GM23248 (cell line): ENCODE results near the gene GINM1. TPM values are rescaled to one million over a fixed set of nuclear protein-coding genes. Genes with fewer than 3 reads are reported as not detected.

Source experiments
- DNase-seq: peaks from one replicate; pipeline ENCODE4 v3.0.0-alpha.2; 2015
- H2AFZ ChIP-seq: fragments of 200-600 bp; sonication (generic); 2 replicates; pipeline ENCODE4 v1.6.1; 2016; ENCODE audit warnings: antibody characterized with exemption
- H3F3A ChIP-seq: fragments of 200-600 bp; sonication (generic); 2 replicates; pipeline ENCODE4 v1.6.1; 2016; ENCODE audit warnings: mild to moderate bottlenecking, antibody characterized with exemption, mixed run types; ENCODE audit not compliant: insufficient read depth
- H3K27ac ChIP-seq: fragments of 200-600 bp; sonication (generic); 2 replicates; pipeline ENCODE4 v1.5.1; 2016; ENCODE audit warnings: mild to moderate bottlenecking
- H3K27me3 ChIP-seq: fragments of 200-600 bp; sonication (generic); replicated peaks from 2 replicates; pipeline ENCODE4 v1.6.1; 2016; ENCODE audit warnings: mild to moderate bottlenecking; ENCODE audit not compliant: insufficient read depth
- H3K36me3 ChIP-seq: fragments of 200-600 bp; sonication (generic); 2 replicates; pipeline ENCODE4 v1.6.1; 2016; ENCODE audit warnings: low read depth, mild to moderate bottlenecking
- H3K4me1 ChIP-seq: fragments of 200-600 bp; sonication (generic); 2 replicates; pipeline ENCODE4 v1.6.1; 2016; ENCODE audit warnings: mild to moderate bottlenecking; ENCODE audit not compliant: insufficient read depth
- H3K4me2 ChIP-seq: fragments of 200-600 bp; sonication (generic); one replicate; pipeline ENCODE4 v1.6.1; 2016; ENCODE audit warnings: mild to moderate bottlenecking; ENCODE audit not compliant: unreplicated experiment
- H3K4me3 ChIP-seq: fragments of 200-600 bp; sonication (generic); 2 replicates; pipeline ENCODE4 v1.5.1; 2016; ENCODE audit warnings: mild to moderate bottlenecking
- H3K79me2 ChIP-seq: fragments of 200-600 bp; sonication (generic); 2 replicates; pipeline ENCODE4 v1.6.1; 2016; ENCODE audit warnings: mild to moderate bottlenecking; ENCODE audit not compliant: insufficient read depth
- H3K9ac ChIP-seq: fragments of 200-600 bp; sonication (generic); 2 replicates; pipeline ENCODE4 v1.6.1; 2016; ENCODE audit warnings: mild to moderate bottlenecking
- H3K9me2 ChIP-seq: fragments of 200-600 bp; sonication (generic); 2 replicates; pipeline ENCODE4 v1.6.1; 2016; ENCODE audit warnings: mixed run types, mild to moderate bottlenecking, moderate library complexity; ENCODE audit not compliant: insufficient read depth
- H3K9me3 ChIP-seq: fragments of 200-600 bp; sonication (generic); one replicate; pipeline ENCODE4 v1.6.1; 2017; ENCODE audit warnings: low read depth
- H4K20me1 ChIP-seq: fragments of 200-600 bp; sonication (generic); 2 replicates; pipeline ENCODE4 v1.6.0; 2016; ENCODE audit not compliant: insufficient read depth
- EZH2 ChIP-seq: fragments of 200-600 bp; sonication (generic); IDR thresholded peaks from 2 replicates; pipeline ENCODE4 v1.6.1; 2018; ENCODE audit warnings: antibody characterized with exemption, mild to moderate bottlenecking; ENCODE audit not compliant: insufficient read depth, poor library complexity, severe bottlenecking
- EZH2phosphoT487 ChIP-seq: fragments of 200-600 bp; sonication (generic); IDR thresholded peaks from 2 replicates; pipeline ENCODE4 v1.6.1; 2018; ENCODE audit warnings: antibody characterized with exemption, moderate library complexity, mild to moderate bottlenecking, low read depth; ENCODE audit not compliant: insufficient read depth
- WGBS, 2 experiments: methylation state at CpG; one replicate each; pipeline ENCODE4 v1.1.6; 2015 to 2017; ENCODE audit warnings: low lambda C conversion rate in 2 of 2, low coverage in 1 of 2; ENCODE audit errors: missing lambda C conversion rate in 2 of 2; 5-methylcytosine and 5-hydroxymethylcytosine counted together
- in situ Hi-C: fragments of 300-500 bp; cut with MboI; formaldehyde crosslinking; loops from 2 replicates; pipeline ENCODE4 v1.15.0; 2020
- polyA plus RNA-seq: library from polyadenylated mRNA; unstranded; fragments of >200 nt; fragmentation: Nextera tagmentation; extraction: Ambion mirVana; gene quantifications from 2 replicates; pipeline ENCODE4 v1.2.1, GENCODE V29; 2016
- total RNA-seq: library from RNA; depleted of rRNA; stranded (reverse); fragments of >200 nt; shearing (Covaris generic); gene quantifications from 2 replicates; pipeline ENCODE4 v1.2.3, GENCODE V29; 2014

GINM1 gene
- total and polyA plus RNA-seq, 2 experiments from 2014 or later = 83.1 to 98.7 TPM

DNA sequence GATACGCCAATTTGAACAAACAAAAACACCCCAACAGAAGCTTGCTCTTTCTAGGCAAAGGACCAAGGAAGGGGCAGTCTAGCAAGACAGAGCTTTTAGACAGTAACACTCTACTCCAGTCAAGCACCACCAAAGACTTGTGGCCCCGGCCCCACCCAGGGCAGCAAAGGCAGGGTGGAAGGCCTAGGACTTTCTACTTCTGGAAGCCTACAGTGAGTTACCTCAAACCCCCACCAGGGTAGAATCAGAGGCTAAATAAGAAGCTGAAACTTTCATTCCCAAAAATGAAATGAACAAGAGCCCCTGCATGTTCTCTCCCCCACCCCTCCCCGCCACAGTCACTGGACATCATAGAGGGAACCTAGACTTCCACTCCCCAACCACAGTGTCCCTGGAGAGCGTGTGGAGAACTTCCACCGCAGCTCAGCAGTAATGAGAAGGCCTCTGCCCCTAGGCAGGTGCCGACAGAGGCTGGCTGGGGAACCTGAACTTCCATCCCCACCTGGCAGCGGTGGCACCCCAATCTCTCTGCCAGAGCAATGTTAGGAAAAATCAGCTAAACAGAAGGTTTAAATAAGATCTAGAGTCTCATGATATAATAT lies 42.3 kb downstream of the GINM1 start:
- no peaks in the 10 kb centered on the region for H3K27me3 ChIP-seq
- 93 to 97% methylated on average over 6 to 7 of the region's 7 CpGs for WGBS, 2 experiments
- H3K4me3 ChIP-seq = no peak overlapping the region
- peaks cover 42% of the 10 kb centered on the region for H3K79me2 ChIP-seq
- H3K36me3 ChIP-seq = peaks cover 3% of the 10 kb centered on the region; the same call in 1 of the 2 replicates
- H3K9me3 ChIP-seq = no peaks in the 10 kb centered on the region
- no peak overlapping the region for H3K9ac ChIP-seq
- no peaks in the 10 kb centered on the region for H3K9me2 ChIP-seq
- DNase-seq = no peak
- no peak for TF ChIP-seq EZH2phosphoT487
- TF ChIP-seq EZH2 = no peak
- H3F3A ChIP-seq = no peaks in the 10 kb centered on the region
- H3K4me2 ChIP-seq = no peak overlapping the region
- H3K4me1 ChIP-seq = no peaks in the 10 kb centered on the region
- H3K27ac ChIP-seq = no peak overlapping the region
- in situ Hi-C loops = no loop called here
- 0 out of 2 replicates have a peak, but pooled peaks cover 3% of the 10 kb centered on the region for H4K20me1 ChIP-seq
- no peak overlapping the region for H2AFZ ChIP-seq

- no peak overlapping the region for H3K27ac ChIP-seq
- no peak overlapping the region for H3K4me3 ChIP-seq
- H2AFZ ChIP-seq = no peak overlapping the region
- no peaks in the 10 kb centered on the region for H3K27me3 ChIP-seq
- H4K20me1 ChIP-seq = 0 out of 2 replicates have a peak, but pooled peaks cover 4% of the 10 kb centered on the region
- H3K4me2 ChIP-seq = no peak overlapping the region
- peak; percentile 31 for DNase-seq
- no peaks in the 10 kb centered on the region for H3K9me3 ChIP-seq
- no peak overlapping the region for H3K9ac ChIP-seq
- H3K4me1 ChIP-seq = no peaks in the 10 kb centered on the region
- TF ChIP-seq EZH2 (no peak), EZH2phosphoT487 (no peak)
- H3F3A ChIP-seq = no peaks in the 10 kb centered on the region
- WGBS, 2 experiments = 76 to 78% methylated on average over 4 of the region's 4 CpGs
- H3K36me3 ChIP-seq = peaks cover 16% of the 10 kb centered on the region; the same call in 1 of the 2 replicates
- H3K9me2 ChIP-seq = no peaks in the 10 kb centered on the region
- in situ Hi-C loops = no loop called here
- peaks cover 37% of the 10 kb centered on the region for H3K79me2 ChIP-seq
Measured at GRCh38 chr6:149614337-149614736, 48.2 kb downstream of the GINM1 start.

DNA sequence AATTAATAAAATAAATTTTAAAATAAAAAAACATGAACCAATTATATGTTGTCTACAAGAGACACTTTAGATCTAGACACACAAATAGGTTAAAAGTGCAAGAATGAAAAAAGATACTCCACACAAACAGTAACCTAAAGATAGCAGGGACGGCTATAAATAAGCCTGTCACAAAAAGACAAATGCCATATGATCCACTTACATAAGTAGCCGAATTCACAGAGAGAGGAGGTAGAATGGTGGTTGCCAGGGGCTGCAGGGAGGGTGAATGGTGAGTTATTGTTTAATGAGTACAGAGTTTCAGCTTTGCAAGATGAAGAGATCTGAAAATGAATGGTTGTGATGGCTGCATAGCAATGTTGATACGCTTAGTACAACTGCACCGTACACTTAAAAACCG lies 49.6 kb downstream of the GINM1 start:
- H3K79me2 ChIP-seq = peaks cover 31% of the 10 kb centered on the region
- no peaks in the 10 kb centered on the region for H3K9me3 ChIP-seq
- no peak overlapping the region for H3K27ac ChIP-seq
- H3K9ac ChIP-seq = no peak overlapping the region
- no peak for DNase-seq
- no peaks in the 10 kb centered on the region for H3K9me2 ChIP-seq
- H3K36me3 ChIP-seq = peaks cover 18% of the 10 kb centered on the region; the same call in 1 of the 2 replicates
- no peak for TF ChIP-seq EZH2
- TF ChIP-seq EZH2phosphoT487 = no peak
- no peaks in the 10 kb centered on the region for H3F3A ChIP-seq
- H3K4me2 ChIP-seq = no peak overlapping the region
- 81 to 86% methylated on average over 5 of the region's 5 CpGs for WGBS, 2 experiments
- in situ Hi-C loops = no loop called here
- 0 out of 2 replicates have a peak, but pooled peaks cover 4% of the 10 kb centered on the region for H4K20me1 ChIP-seq
- no peaks in the 10 kb centered on the region for H3K4me1 ChIP-seq
- no peaks in the 10 kb centered on the region for H3K27me3 ChIP-seq
- H2AFZ ChIP-seq = no peak overlapping the region
- H3K4me3 ChIP-seq = no peak overlapping the region

DNA sequence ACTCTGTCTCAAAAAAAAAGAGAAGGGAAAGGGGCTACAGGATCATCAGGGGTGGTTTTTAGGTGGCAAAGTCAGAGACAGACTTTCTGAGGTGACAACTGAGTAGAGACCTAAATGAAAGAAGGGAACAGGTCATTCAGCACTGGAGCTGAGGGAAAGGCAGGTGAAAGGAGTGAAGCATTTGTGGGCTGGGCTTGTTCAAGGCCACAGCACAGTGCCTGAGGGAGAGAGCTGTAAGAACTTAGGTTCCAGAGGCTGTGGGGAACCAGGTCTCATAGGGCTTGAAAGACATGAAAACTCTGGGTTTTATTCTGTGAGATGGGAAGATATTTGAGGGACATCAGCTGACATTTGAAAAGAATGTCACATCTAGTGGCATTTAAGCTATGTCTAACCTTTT lies 61.5 kb downstream of the GINM1 start:
- Histone ChIP-seq H3K4me3 (no peak overlapping the region), H2AFZ (no peak overlapping the region), H3F3A (no peaks in the 10 kb centered on the region), H3K9ac (no peak overlapping the region), H3K9me3 (no peaks in the 10 kb centered on the region), H3K27me3 (no peaks in the 10 kb centered on the region), H3K27ac (no peak overlapping the region), H3K36me3 (peaks cover 25% of the 10 kb centered on the region; the same call in 1 of the 2 replicates), H3K79me2 (no peaks in the 10 kb centered on the region), H3K4me1 (no peaks in the 10 kb centered on the region), H3K9me2 (no peaks in the 10 kb centered on the region), H4K20me1 (no peaks in the 10 kb centered on the region), H3K4me2 (no peak overlapping the region)
- TF ChIP-seq EZH2 (no peak), EZH2phosphoT487 (no peak)
- in situ Hi-C loops = no loop called here
- no peak for DNase-seq
